WTC11 (cell line): ENCODE measurements around the gene GDAP2. TPM values are rescaled to one million over a fixed set of nuclear protein-coding genes. Genes with fewer than 3 reads are reported as not detected.
"Not testable (repeated sequence)": the region's sequence is repeated elsewhere in the genome, so short reads cannot be mapped to it uniquely, and the experiment has no call there.

Experiments used
- ATAC-seq: fragments of 200-7000 bp; cut with Tn5 transposase; 2 replicates; pipeline ENCODE4 v1.10.0; 2021; ENCODE audit warnings: mild to moderate bottlenecking, moderate library complexity
- CTCF ChIA-PET: fragments of 300-600 bp; sonication (Branson Sonifier 250); formaldehyde crosslinking; loops from one replicate; lab custom pipeline; 2021; ENCODE audit warnings: antibody characterized with exemption; lab: Charles Lee
- POLR2A ChIA-PET: fragments of 350-600 bp; sonication (Branson Sonifier 250); formaldehyde crosslinking; loops from one replicate; lab custom pipeline; 2021; ENCODE audit warnings: antibody characterized with exemption; lab: Charles Lee
- DNase-seq: peaks from one replicate; pipeline ENCODE4 v3.0.0; 2021; ENCODE audit warnings: low spot score
- H3K27ac Mint-ChIP-seq: 2 replicates; pipeline ENCODE4 v1.8.0; 2021; ENCODE audit warnings: mixed read lengths
- H3K27me3 Mint-ChIP-seq: 2 replicates; pipeline ENCODE4 v1.8.0; 2021; ENCODE audit warnings: low read depth, mild to moderate bottlenecking, moderate library complexity, mixed read lengths
- H3K36me3 Mint-ChIP-seq: 2 replicates; pipeline ENCODE4 v1.8.0; 2021; ENCODE audit warnings: mixed read lengths
- H3K4me1 Mint-ChIP-seq: 2 replicates; pipeline ENCODE4 v1.8.0; 2022; ENCODE audit warnings: mixed read lengths
- H3K4me3 Mint-ChIP-seq: 2 replicates; pipeline ENCODE4 v1.8.0; 2021; ENCODE audit warnings: mild to moderate bottlenecking, moderate library complexity, mixed read lengths
- H3K9me3 Mint-ChIP-seq: 2 replicates; pipeline ENCODE4 v1.8.0; 2021; ENCODE audit warnings: mixed read lengths
- AR ChIP-seq: fragments of 250-450 bp; sonication (Bioruptor Pico); IDR thresholded peaks from 2 replicates; pipeline ENCODE4 v1.9.0; 2021; ENCODE audit warnings: mild to moderate bottlenecking
- CREM ChIP-seq: sonication (generic); formaldehyde crosslinking; IDR thresholded peaks from 2 replicates; pipeline ENCODE4 v1.8.1; 2022; ENCODE audit warnings: mild to moderate bottlenecking, missing genetic modification reagents, moderate library complexity
- ESRRA ChIP-seq: sonication (generic); formaldehyde crosslinking; IDR thresholded peaks from 2 replicates; pipeline ENCODE4 v1.8.1; 2022; ENCODE audit warnings: mild to moderate bottlenecking, missing genetic modification reagents, borderline replicate concordance
- GABPB1 ChIP-seq: sonication (generic); formaldehyde crosslinking; IDR thresholded peaks from 2 replicates; pipeline ENCODE4 v1.8.1; 2023; ENCODE audit warnings: mild to moderate bottlenecking, missing genetic modification reagents
- KAT7 ChIP-seq: sonication (generic); formaldehyde crosslinking; IDR thresholded peaks from 2 replicates; pipeline ENCODE4 v1.8.1; 2023; ENCODE audit warnings: missing genetic modification reagents, mild to moderate bottlenecking, borderline replicate concordance
- NFATC4 ChIP-seq: fragments of 250-450 bp; sonication (Bioruptor Pico); IDR thresholded peaks from 2 replicates; pipeline ENCODE4 v1.9.0; 2021; ENCODE audit warnings: mild to moderate bottlenecking
- NR2C2 ChIP-seq: sonication (generic); formaldehyde crosslinking; IDR thresholded peaks from 2 replicates; pipeline ENCODE4 v1.8.0; 2022; ENCODE audit warnings: mild to moderate bottlenecking, missing genetic modification reagents
- PREB ChIP-seq: sonication (generic); formaldehyde crosslinking; IDR thresholded peaks from 2 replicates; pipeline ENCODE4 v1.8.1; 2022; ENCODE audit warnings: mild to moderate bottlenecking, missing genetic modification reagents, moderate library complexity, borderline replicate concordance
- SMAD3 ChIP-seq: sonication (generic); formaldehyde crosslinking; IDR thresholded peaks from 2 replicates; pipeline ENCODE4 v1.8.0; 2022; ENCODE audit warnings: missing genetic modification reagents, mild to moderate bottlenecking, borderline replicate concordance
- SMAD4 ChIP-seq: sonication (generic); formaldehyde crosslinking; IDR thresholded peaks from 2 replicates; pipeline ENCODE4 v1.8.0; 2022; ENCODE audit warnings: mild to moderate bottlenecking, missing genetic modification reagents
- STAT6 ChIP-seq: sonication (generic); formaldehyde crosslinking; conservative IDR thresholded peaks from 2 replicates; pipeline ENCODE4 v1.8.1; 2023; ENCODE audit warnings: mild to moderate bottlenecking, low read depth, missing genetic modification reagents, moderate library complexity
- TEAD1 ChIP-seq: sonication (generic); formaldehyde crosslinking; IDR thresholded peaks from 2 replicates; pipeline ENCODE4 v1.8.0; 2022; ENCODE audit warnings: mild to moderate bottlenecking, missing genetic modification reagents
- TEAD4 ChIP-seq: sonication (generic); formaldehyde crosslinking; IDR thresholded peaks from 2 replicates; pipeline ENCODE4 v1.8.0; 2022; ENCODE audit warnings: mild to moderate bottlenecking, missing genetic modification reagents
- USF2 ChIP-seq: sonication (generic); formaldehyde crosslinking; IDR thresholded peaks from 2 replicates; pipeline ENCODE4 v1.8.1; 2023; ENCODE audit warnings: mild to moderate bottlenecking, missing genetic modification reagents, moderate library complexity
- ZNF263 ChIP-seq: sonication (generic); formaldehyde crosslinking; IDR thresholded peaks from 2 replicates; pipeline ENCODE4 v1.8.1; 2022; ENCODE audit warnings: low read depth, mild to moderate bottlenecking, moderate library complexity, missing genetic modification reagents
- ZNF317 ChIP-seq: sonication (generic); formaldehyde crosslinking; IDR thresholded peaks from 2 replicates; pipeline ENCODE4 v1.8.1; 2023; ENCODE audit warnings: low read depth, mild to moderate bottlenecking, moderate library complexity, missing genetic modification reagents, borderline replicate concordance
- ZNF425 ChIP-seq: fragments of 250-450 bp; sonication (Bioruptor Pico); conservative IDR thresholded peaks from 2 replicates; pipeline ENCODE4 v1.9.0; 2021; ENCODE audit warnings: mild to moderate bottlenecking
- total RNA-seq: library from RNA; stranded (reverse); gene quantifications from 3 replicates; pipeline ENCODE4 v1.2.3, GENCODE V29; 2021

GDAP2 gene
- total RNA-seq, 1 experiment from 2014 or later = 22.4 TPM

GRCh38 chr1:117851687-117852086, 77.7 kb downstream of the GDAP2 start:
- H3K9me3 Mint-ChIP-seq = no peaks in the 10 kb centered on the region
- no peaks in the 10 kb centered on the region for H3K36me3 Mint-ChIP-seq
- DNase-seq = no peak
- no peaks in the 10 kb centered on the region for H3K4me1 Mint-ChIP-seq
- no peak overlapping the region for H3K27ac Mint-ChIP-seq
- no peak overlapping the region for H3K4me3 Mint-ChIP-seq
- H3K27me3 Mint-ChIP-seq = no peaks in the 10 kb centered on the region
- no peak for TF ChIP-seq NR2C2 (CRISPR knock-in tag)
- TF ChIP-seq TEAD1 = no peak
- TF ChIP-seq CREM (CRISPR knock-in tag) = no peak
- TF ChIP-seq USF2 (CRISPR knock-in tag) = no peak
- no peak for TF ChIP-seq SMAD4 (CRISPR knock-in tag)
- TF ChIP-seq PREB = no peak
- TF ChIP-seq TEAD4 (CRISPR knock-in tag) = no peak
- no peak for TF ChIP-seq ZNF317
- TF ChIP-seq SMAD3 (CRISPR knock-in tag) = no peak
- TF ChIP-seq ZNF425 (CRISPR knock-in tag) = no peak
- TF ChIP-seq KAT7 (CRISPR knock-in tag) = no peak
- no peak for TF ChIP-seq ESRRA
- TF ChIP-seq AR (CRISPR knock-in tag) = no peak
- no peak for TF ChIP-seq GABPB1 (CRISPR knock-in tag)
- TF ChIP-seq, all 79 proteins: peak for 0
- POLR2A ChIA-PET = no interaction called here
- ATAC-seq = no peak
- CTCF ChIA-PET = no interaction called here

GRCh38 chr1:117846674-117847425, 82.6 kb downstream of the GDAP2 start:
- ATAC-seq = no peak
- CTCF ChIA-PET = no interaction called here
- peaks cover 8% of the 10 kb centered on the region for H3K36me3 Mint-ChIP-seq
- DNase-seq = no peak
- H3K27ac Mint-ChIP-seq = no peak overlapping the region
- peaks cover 20% of the 10 kb centered on the region for H3K9me3 Mint-ChIP-seq
- H3K27me3 Mint-ChIP-seq = no peaks in the 10 kb centered on the region; the same call in 1 of the 2 replicates
- POLR2A ChIA-PET = no interaction called here
- H3K4me3 Mint-ChIP-seq = no peak overlapping the region
- 0 out of 2 replicates have a peak, but pooled peaks cover 4% of the 10 kb centered on the region for H3K4me1 Mint-ChIP-seq
- TF ChIP-seq STAT6 (CRISPR knock-in tag) (no peak), NFATC4 (CRISPR knock-in tag) (no peak), ZNF263 (CRISPR knock-in tag) (no peak)

- DNase-seq, H3K36me3 Mint-ChIP-seq, H3K4me1 Mint-ChIP-seq, ATAC-seq, H3K27ac Mint-ChIP-seq, H3K4me3 Mint-ChIP-seq, POLR2A ChIA-PET, CTCF ChIA-PET, H3K27me3 Mint-ChIP-seq: not testable (repeated sequence)
- peaks cover 20% of the 10 kb centered on the region for H3K9me3 Mint-ChIP-seq
Observed at GRCh38 chr1:117844478-117844877, 84.9 kb downstream of the GDAP2 start.
